Activated CD4-positive, alpha-beta T cell treated with anti-CD3 and anti-CD28 coated beads, Interleukin-2, Interleukin-4, amounts not matched to agents 100 ng/mL and 50 ng/mL, durations not matched to agents 16 hours and 8 hours (primary cell): ENCODE measurements around the gene SLCO2A1.

ENCODE experiments used
- DNase-seq: peaks from one replicate; pipeline ENCODE4 v3.0.0-alpha.2; 2020; ENCODE audit warnings: low spot score

Gene SLCO2A1

DNA sequence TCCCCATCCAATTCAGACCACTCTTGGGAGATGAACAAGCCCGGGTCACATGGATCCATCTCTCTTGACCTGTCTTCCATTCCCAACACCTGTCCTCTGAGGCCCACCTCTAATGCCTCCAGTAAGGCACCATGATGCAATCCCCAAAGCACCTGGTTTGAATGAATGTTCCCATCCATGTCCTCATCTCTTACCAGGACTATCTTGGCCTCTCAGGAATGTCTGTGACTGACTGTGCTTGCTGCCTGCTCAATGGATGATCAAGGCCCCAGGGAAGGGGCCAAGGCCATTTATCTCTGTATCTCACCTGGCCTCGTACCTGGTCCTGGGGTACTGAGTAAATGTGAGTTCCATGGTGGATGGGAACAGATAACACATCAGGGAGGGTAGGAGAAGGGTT is 49.7 kb downstream of the SLCO2A1 start:
- DNase-seq, result no peak

DNA sequence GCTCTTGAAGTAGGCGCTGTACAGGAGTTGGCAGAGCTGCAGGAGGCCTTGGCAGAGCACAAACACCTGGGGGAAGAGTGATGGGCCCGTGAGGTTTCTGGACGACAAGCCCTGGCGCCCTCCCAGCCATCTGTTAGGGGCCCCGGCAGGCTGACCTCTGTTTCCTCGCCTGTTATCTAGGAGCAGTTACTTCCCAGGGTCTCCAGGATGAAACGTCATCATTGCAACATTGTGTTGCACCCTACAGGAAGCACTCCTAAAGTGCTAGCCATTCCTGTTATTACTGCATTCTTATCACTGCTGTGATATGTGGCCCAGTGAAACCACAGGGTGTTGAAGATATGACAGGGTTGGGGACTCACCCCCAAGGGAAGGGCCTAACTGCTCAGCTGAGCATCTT is 50.2 kb downstream of the SLCO2A1 start:
- DNase-seq, result no peak

GRCh38 chr3:133977568-133977967 is 52.2 kb downstream of the SLCO2A1 start:
- DNase-seq, result no peak

DNA sequence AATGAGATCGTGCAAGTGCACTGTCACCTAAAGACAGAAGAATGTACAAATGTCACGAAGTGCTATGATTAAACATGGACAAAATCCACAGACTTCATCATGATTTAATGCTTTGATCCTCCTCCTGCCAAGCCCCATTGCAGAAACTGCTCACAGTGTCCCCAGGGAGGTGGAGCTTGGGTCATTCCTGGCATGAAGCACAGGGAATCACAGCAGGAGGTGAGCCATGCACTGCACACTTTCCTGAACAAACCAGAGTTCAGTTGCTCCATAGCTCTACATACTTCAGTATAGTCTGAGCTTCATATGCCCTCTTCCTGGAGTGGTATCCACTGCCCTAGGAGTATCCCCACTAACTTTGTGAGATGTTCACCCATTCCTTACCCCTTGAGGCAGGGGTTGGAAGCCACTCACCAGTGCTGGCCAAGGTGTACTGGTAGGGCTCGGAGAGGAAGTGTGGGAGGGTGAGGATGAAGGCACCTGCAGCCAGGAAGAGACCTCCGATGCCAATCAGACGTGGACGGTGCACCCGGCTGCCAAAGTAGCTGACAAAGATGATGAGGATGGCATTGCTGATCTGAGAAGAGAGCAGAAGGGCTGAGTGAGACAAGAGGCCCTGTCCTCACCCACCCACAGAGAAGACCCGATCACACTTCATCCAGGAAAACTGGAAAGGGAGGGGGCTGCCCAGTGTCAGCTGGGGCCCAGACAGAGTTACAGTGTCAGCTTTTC is 56.3 kb downstream of the SLCO2A1 start:
- no peak for DNase-seq

GRCh38 chr3:133972156-133972555 is 57.6 kb downstream of the SLCO2A1 start:
- no peak for DNase-seq

DNA sequence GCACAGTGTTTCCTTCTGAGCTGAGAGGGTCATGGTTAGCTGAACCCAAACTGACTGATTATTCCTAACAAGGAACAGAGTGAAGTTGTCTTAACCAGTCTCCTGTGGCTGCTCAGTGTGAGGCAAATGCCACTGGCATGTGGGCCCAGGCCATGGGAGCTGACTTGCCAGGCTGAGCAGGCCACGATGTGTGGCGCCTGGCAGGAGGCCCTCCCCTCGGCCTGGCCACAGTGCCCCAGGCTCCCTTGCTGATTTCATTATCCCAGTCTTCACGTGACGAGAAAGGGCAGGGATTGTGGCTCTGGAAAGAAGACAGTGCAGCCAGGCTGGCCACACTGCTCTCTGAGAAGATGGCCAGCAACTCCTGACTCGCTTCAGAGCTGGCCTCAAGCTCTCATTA is 58.8 kb downstream of the SLCO2A1 start:
- no peak for DNase-seq

GRCh38 chr3:133970339-133970738 is 59.4 kb downstream of the SLCO2A1 start:
- no peak for DNase-seq

DNA sequence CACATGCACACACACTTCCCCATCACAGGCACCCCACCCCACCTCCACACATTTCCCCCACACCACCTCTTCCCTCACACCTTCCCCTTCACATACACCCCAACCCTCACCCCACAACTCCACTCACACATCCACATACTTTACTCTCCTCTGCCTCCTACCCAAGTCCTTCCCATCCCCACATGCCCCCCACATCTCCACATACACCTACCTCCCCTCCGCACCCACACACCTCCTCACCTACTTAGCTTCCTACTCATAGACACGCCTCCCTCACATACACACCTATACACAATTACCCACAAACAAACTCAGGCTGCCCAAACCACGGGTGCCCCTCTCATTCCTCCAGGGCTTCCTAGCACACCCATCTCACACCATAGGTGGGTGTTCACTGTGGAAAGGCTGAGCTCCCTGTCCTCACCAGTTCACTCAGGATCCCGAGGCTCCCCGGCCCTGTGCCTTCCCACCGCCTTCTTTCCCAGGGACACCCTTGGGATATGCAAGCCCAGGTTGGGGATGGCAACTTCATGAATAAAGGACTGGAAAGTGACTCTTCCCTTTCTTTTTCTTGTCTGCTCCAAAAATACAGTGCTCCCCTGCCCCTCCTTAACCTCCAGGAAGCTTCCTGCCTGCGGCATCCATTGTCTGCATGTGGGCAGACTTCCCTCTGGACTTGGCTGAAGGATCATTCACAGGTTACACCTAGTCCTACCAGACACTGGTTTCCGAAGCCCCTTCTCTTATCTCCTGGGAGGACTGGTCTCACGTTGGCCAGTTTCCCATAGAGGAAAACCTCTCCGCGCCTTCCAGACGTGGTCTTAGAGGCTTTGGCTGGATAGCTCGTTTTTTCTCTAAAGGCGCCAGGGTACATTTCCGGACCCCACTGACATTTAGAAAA is 61.5 kb downstream of the SLCO2A1 start:
- DNase-seq, result no peak

DNA sequence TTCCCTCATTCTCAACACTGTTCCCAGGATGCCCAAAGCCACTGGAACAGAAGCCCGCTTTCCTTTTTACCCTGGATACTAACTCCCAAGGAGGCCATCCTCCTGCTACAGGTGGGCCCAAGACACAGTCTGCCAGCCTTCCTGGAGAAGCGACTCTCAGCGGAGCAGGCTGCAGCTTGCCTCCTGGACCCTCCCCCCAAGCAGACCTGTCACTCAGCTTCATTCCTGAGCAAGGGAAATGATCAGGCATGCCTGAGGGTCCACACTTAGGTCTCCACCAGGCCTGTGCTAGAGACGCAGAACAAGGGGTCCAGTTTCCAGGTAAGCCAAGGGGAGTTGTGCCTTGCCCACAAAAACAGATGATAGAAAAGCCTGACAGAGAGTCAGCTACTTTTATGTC is 62.8 kb downstream of the SLCO2A1 start:
- DNase-seq, result no peak

DNA sequence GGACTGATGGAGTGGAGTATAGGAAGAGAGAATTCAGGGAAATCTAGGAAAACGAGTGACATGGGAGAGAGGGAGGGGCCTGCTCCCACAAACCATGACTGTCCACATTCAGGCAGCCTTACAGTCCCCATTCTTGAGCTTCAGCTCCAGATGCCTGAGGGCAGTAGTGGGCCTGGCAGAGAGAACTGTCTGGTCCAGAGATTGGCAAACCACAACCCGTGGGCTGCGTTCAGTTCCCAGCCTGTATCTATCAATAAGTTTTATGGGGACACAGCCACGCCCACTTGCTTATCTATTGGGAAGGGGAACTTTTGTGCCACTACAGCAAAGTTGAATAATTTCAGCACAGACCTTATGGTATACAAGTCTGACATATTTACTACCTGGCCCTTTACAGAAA is 63.8 kb downstream of the SLCO2A1 start:
- no peak for DNase-seq

DNA sequence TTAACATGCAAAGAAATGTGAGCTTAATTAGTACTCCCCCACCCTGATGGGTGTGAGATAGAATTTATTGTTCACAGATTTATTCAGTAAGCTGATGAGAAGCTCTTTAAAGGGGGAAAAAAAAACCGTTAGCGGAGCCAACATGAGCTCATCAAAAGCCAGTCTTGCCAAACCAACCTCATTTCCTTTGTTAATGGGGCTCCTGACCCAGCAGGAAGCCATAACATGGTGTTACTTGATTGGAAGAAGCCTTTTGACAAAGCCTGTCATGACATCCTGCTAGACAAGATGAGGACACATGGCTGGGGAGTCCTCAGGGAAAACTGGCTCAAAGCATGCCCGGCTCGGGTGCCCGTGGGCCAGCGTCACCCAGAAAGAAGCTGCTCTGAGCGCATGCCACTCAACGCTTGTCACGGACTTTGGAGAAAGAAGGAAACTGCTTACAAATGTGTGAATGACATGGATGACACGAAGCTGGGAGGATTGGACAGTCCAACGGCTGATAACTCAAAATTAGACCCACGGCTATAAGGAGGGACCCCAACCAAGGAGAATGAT is 64.6 kb downstream of the SLCO2A1 start:
- no peak for DNase-seq

DNA sequence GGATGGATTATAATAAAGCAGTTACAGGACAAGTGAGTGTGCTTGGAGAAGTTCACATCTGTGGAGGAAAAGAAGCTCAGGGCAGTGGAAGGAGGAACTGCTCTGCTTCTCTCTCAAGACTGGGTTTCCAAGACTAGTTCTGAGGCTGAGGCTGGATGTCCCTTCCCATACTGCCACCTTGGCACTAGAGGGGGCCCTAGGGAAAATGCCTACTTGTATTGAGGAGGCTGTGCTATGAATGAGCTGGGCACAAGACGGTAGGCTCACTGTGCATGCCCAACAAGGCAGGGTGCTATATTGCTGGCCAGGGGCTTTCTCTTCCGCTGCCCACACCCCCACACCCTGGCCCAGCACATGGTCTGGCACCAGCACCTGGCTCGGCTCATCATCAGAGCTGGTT is 65.2 kb downstream of the SLCO2A1 start:
- no peak for DNase-seq

GRCh38 chr3:133963657-133964396 is 65.9 kb downstream of the SLCO2A1 start:
- DNase-seq, result no peak

DNA sequence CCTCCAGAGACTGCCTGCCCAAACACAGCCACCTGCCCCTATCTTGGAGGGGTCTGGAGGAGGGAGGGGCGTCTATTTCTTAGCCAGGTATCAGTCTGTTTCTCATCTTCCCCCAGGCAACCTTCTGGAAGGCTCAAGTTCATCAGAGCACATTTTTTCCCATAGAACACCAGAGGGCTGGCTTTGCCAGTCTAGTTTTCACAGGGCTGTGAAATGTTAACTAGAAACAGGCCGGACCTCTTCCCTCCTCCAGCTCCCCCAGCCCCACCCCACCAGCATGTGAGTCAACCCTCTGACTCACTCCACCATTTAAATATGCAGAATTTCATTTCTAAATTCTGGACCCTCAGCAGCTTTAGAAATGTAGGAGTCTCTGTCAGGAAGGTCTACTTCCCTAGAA is 66.9 kb downstream of the SLCO2A1 start:
- DNase-seq, result no peak

- no peak for DNase-seq
Measured at GRCh38 chr3:133958071-133958805, 71.5 kb downstream of the SLCO2A1 start.

- no peak for DNase-seq
Measured at GRCh38 chr3:133956982-133957381, 72.7 kb downstream of the SLCO2A1 start.

GRCh38 chr3:133956353-133956752 is 73.4 kb downstream of the SLCO2A1 start:
- DNase-seq, result no peak

DNA sequence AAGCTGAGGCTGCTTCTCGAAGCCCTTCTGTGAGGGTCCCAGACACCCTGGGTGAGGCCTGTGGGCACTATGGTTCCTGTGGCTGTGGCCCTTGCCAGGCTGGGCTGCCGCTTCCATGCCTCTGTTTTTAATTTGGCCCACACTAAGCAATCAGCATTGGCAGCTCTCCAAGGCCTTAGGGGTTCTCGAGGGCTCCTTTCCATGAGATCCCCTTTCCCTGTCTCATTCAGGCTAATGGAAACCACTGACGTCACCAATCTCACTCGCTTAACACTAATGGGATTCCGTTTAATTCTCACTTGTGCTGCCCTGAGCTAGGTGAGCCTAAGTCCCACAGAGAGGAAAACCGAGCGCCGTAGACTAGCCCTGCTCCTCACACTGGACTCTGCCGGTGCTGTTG is 73.8 kb downstream of the SLCO2A1 start:
- no peak for DNase-seq

GRCh38 chr3:133954717-133955360 is 74.9 kb downstream of the SLCO2A1 start:
- no peak for DNase-seq

GRCh38 chr3:133953297-133953696 is 76.4 kb downstream of the SLCO2A1 start:
- no peak for DNase-seq

DNA sequence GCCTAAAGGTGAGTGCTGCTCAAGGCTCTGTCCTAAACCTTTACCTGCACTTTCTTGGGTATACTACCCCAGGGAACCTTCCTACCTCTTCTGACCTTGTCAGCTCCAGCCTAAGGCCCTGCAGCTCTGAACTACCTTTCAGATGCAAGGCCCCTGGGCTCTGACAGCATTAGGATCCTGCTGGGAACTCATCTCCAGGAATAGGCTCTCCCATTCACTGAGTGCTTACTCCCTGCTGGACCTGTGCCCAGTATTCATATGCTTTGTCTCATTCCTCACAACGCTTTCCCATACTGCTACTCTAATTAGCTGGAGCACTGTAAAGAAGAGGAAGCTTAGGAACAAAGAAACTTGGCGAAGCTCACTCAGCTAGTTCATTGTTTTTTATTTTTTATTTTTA is 80.3 kb downstream of the SLCO2A1 start:
- DNase-seq, result no peak
